Putamen (tissue), 1 donor: Measurements from ENCODE around the gene KIRREL3.
A peak's percentile ranks its signal among the peaks of the same experiment; 100 is the strongest.

ENCODE experiments used
- DNase-seq: peaks from one replicate; pipeline ENCODE4 v3.0.0-alpha.2; 2016; ENCODE audit warnings: low spot score

The KIRREL3 gene

GRCh38 chr11:126417091-126417862 lies 583.3 kb downstream of the KIRREL3 start:
- DNase-seq: no peak

GRCh38 chr11:126416542-126417090 lies 584.0 kb downstream of the KIRREL3 start:
- peak; percentile 89 for DNase-seq

GRCh38 chr11:126415669-126416420 lies 584.7 kb downstream of the KIRREL3 start:
- peak; percentile 68 for DNase-seq

- DNase-seq: peak; percentile 84
Observed at GRCh38 chr11:126415128-126415527, 585.4 kb downstream of the KIRREL3 start.

GRCh38 chr11:126414615-126415014 lies 586.0 kb downstream of the KIRREL3 start:
- no peak for DNase-seq

- no peak for DNase-seq
Observed at GRCh38 chr11:126413843-126414405, 586.6 kb downstream of the KIRREL3 start.

- DNase-seq: no peak
Observed at GRCh38 chr11:126413426-126413825, 587.1 kb downstream of the KIRREL3 start.

GRCh38 chr11:126411971-126412381 lies 588.6 kb downstream of the KIRREL3 start:
- DNase-seq: no peak

- DNase-seq: no peak
Observed at GRCh38 chr11:126410649-126411048, 589.9 kb downstream of the KIRREL3 start.

- no peak for DNase-seq
Observed at GRCh38 chr11:126409620-126409985, 591.0 kb downstream of the KIRREL3 start.

- DNase-seq: no peak
Observed at GRCh38 chr11:126408901-126409619, 591.5 kb downstream of the KIRREL3 start.

GRCh38 chr11:126408496-126408895 lies 592.1 kb downstream of the KIRREL3 start:
- DNase-seq: no peak

GRCh38 chr11:126407682-126408288 lies 592.8 kb downstream of the KIRREL3 start:
- no peak for DNase-seq

GRCh38 chr11:126407101-126407521 lies 593.5 kb downstream of the KIRREL3 start:
- DNase-seq: no peak

GRCh38 chr11:126406368-126406767 lies 594.2 kb downstream of the KIRREL3 start:
- DNase-seq: no peak

- DNase-seq: no peak
Observed at GRCh38 chr11:126405906-126406305, 594.7 kb downstream of the KIRREL3 start.

GRCh38 chr11:126405374-126405773 lies 595.2 kb downstream of the KIRREL3 start:
- DNase-seq: no peak

- DNase-seq: no peak
Observed at GRCh38 chr11:126404367-126404766, 596.2 kb downstream of the KIRREL3 start.

- DNase-seq: no peak
Observed at GRCh38 chr11:126403658-126404057, 596.9 kb downstream of the KIRREL3 start.

GRCh38 chr11:126403022-126403581 lies 597.5 kb downstream of the KIRREL3 start:
- no peak for DNase-seq

- DNase-seq: no peak
Observed at GRCh38 chr11:126400479-126400878, 600.1 kb downstream of the KIRREL3 start.
